ENCODE results near the gene RALBP1.
"Not testable (repeated sequence)": the region's sequence is repeated elsewhere in the genome, so short reads cannot be mapped to it uniquely, and the experiment has no call there.

DNA sequence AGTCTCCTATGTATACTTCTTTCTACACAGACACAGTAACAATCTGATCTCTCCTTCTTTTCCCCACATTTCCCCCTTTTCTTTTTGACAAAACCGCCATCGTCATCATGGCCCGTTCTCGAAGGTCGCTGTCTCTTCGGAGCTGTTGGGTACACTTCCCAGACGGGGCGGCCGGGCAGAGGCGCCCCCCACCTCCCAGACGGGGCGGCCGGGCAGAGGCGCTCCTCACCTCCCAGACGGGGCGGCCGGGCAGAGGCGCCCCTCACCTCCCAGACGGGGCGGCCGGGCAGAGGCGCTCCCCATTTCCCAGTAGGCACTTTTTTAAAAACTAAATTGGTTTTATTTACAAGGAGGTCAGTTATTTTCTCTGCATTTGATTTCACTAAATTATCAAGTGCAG is 45.0 kb upstream of the RALBP1 start:
- TF ChIP-seq, protein P1, sequence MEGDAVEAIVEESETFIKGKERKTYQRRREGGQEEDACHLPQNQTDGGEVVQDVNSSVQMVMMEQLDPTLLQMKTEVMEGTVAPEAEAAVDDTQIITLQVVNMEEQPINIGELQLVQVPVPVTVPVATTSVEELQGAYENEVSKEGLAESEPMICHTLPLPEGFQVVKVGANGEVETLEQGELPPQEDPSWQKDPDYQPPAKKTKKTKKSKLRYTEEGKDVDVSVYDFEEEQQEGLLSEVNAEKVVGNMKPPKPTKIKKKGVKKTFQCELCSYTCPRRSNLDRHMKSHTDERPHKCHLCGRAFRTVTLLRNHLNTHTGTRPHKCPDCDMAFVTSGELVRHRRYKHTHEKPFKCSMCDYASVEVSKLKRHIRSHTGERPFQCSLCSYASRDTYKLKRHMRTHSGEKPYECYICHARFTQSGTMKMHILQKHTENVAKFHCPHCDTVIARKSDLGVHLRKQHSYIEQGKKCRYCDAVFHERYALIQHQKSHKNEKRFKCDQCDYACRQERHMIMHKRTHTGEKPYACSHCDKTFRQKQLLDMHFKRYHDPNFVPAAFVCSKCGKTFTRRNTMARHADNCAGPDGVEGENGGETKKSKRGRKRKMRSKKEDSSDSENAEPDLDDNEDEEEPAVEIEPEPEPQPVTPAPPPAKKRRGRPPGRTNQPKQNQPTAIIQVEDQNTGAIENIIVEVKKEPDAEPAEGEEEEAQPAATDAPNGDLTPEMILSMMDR (IDR thresholded peaks at IDR 0.05; ENCODE audit: low read length) = not testable (repeated sequence)
- TF ChIP-seq EZH2 (optimal IDR thresholded peaks at IDR 0.05; ENCODE audit: low read depth, low read length) = not testable (repeated sequence)

Measured in MM.1S (cell line).